Measurements from ENCODE around the gene MAML3.

DNA sequence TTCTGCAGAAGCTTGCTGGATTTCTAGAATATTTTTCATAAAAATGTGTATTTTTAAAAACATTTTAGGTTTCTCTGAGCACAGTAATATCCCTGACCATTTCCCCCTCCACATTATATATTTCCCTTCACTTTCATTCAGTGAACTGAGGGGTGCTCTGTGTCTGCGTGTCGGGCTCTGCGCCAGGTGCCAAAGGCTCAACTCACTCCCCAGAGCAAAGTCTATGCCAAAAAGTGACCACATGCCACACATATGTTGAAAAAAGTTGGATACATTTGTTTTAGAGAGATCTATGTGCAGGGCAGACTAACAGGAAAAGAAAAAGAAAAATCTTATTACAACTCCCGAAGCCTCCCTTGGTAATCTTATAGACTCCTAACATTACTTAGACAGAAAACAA lies 254.6 kb downstream of the MAML3 start:
- TF ChIP-seq, protein P1, sequence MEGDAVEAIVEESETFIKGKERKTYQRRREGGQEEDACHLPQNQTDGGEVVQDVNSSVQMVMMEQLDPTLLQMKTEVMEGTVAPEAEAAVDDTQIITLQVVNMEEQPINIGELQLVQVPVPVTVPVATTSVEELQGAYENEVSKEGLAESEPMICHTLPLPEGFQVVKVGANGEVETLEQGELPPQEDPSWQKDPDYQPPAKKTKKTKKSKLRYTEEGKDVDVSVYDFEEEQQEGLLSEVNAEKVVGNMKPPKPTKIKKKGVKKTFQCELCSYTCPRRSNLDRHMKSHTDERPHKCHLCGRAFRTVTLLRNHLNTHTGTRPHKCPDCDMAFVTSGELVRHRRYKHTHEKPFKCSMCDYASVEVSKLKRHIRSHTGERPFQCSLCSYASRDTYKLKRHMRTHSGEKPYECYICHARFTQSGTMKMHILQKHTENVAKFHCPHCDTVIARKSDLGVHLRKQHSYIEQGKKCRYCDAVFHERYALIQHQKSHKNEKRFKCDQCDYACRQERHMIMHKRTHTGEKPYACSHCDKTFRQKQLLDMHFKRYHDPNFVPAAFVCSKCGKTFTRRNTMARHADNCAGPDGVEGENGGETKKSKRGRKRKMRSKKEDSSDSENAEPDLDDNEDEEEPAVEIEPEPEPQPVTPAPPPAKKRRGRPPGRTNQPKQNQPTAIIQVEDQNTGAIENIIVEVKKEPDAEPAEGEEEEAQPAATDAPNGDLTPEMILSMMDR (IDR thresholded peaks at IDR 0.05; ENCODE audit: low read length): no peak
- no peak for TF ChIP-seq EZH2 (IDR thresholded peaks at IDR 0.05; ENCODE audit: borderline replicate concordance, low read length)
